AG04450 (cell line): Measurements from ENCODE around the gene NTN4. TPM values are rescaled to one million over a fixed set of nuclear protein-coding genes. Genes with fewer than 3 reads are reported as not detected.

ENCODE experiments used
- CTCF ChIA-PET: fragments of 300-600, 350-600 bp; formaldehyde crosslinking; extraction: SDS; loops from one replicate; lab custom pipeline; 2022; ENCODE audit warnings: antibody characterized with exemption, inconsistent platforms; lab: Charles Lee
- POLR2A ChIA-PET: fragments of 350-600 bp; formaldehyde crosslinking; extraction: SDS; loops from one replicate; lab custom pipeline; 2021; ENCODE audit warnings: antibody characterized with exemption, inconsistent platforms; lab: Yijun Ruan, JAX
- DNase-seq: peaks from one replicate; pipeline ENCODE4 v3.0.0-alpha.2; 2011; ENCODE audit warnings: low read depth, low spot score
- H3K27ac ChIP-seq: one replicate; pipeline ENCODE4 v1.5.1; 2012; ENCODE audit warnings: low read depth, low read length, control low read depth
- H3K27me3 ChIP-seq: one replicate; pipeline ENCODE4 v1.6.0; 2012; ENCODE audit warnings: low read length; ENCODE audit not compliant: control insufficient read depth, insufficient read depth
- H3K4me3 ChIP-seq: 2 replicates; pipeline ENCODE4 v1.5.1; 2011; ENCODE audit warnings: mild to moderate bottlenecking, low read depth, low read length, control low read depth
- H3K9me3 ChIP-seq: 2 replicates; pipeline ENCODE4 v1.5.1; 2012; ENCODE audit warnings: low read length; ENCODE audit not compliant: control insufficient read depth, insufficient read depth
- polyA plus RNA-seq: library from polyadenylated mRNA; depleted of rRNA; stranded (reverse); fragments of >200 nt; gene quantifications from 2 replicates; pipeline ENCODE4 v1.2.3, GENCODE V29; 2011
- TF ChIP-seq, protein P1 (sequence below): IDR thresholded peaks from 2 replicates; pipeline ENCODE4 v1.5.1; 2011; ENCODE audit warnings: low read depth, low read length, control low read depth, inconsistent platforms

The NTN4 gene
- polyA plus RNA-seq, 1 experiment, result 132 TPM

GRCh38 chr12:95762123-95762785 lies 28.3 kb downstream of the NTN4 start:
- Histone ChIP-seq H3K27ac (no peak overlapping the region), H3K27me3 (no peaks in the 10 kb centered on the region), H3K4me3 (no peak overlapping the region), H3K9me3 (0 out of 2 replicates have a peak, but pooled peaks cover 3% of the 10 kb centered on the region)
- no peak for DNase-seq
- CTCF ChIA-PET, result no interaction called here
- TF ChIP-seq, protein P1, sequence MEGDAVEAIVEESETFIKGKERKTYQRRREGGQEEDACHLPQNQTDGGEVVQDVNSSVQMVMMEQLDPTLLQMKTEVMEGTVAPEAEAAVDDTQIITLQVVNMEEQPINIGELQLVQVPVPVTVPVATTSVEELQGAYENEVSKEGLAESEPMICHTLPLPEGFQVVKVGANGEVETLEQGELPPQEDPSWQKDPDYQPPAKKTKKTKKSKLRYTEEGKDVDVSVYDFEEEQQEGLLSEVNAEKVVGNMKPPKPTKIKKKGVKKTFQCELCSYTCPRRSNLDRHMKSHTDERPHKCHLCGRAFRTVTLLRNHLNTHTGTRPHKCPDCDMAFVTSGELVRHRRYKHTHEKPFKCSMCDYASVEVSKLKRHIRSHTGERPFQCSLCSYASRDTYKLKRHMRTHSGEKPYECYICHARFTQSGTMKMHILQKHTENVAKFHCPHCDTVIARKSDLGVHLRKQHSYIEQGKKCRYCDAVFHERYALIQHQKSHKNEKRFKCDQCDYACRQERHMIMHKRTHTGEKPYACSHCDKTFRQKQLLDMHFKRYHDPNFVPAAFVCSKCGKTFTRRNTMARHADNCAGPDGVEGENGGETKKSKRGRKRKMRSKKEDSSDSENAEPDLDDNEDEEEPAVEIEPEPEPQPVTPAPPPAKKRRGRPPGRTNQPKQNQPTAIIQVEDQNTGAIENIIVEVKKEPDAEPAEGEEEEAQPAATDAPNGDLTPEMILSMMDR, result no peak
- POLR2A ChIA-PET, result no interaction called here

- no peak for DNase-seq
- TF ChIP-seq, protein P1, result no peak
- H3K27ac ChIP-seq, result no peak overlapping the region
- no peaks in the 10 kb centered on the region for H3K27me3 ChIP-seq
- H3K4me3 ChIP-seq, result no peak overlapping the region
- 0 out of 2 replicates have a peak, but pooled peaks cover 3% of the 10 kb centered on the region for H3K9me3 ChIP-seq
- ChIA-PET CTCF (interaction anchor here (1.5 kb wide), 1 partner anchor 186 kb away, joined by 3 read pairs; no protein-coding TSS in a partner anchor), POLR2A (no interaction called here)
Measured at GRCh38 chr12:95760371-95760770, 30.2 kb downstream of the NTN4 start.

DNA sequence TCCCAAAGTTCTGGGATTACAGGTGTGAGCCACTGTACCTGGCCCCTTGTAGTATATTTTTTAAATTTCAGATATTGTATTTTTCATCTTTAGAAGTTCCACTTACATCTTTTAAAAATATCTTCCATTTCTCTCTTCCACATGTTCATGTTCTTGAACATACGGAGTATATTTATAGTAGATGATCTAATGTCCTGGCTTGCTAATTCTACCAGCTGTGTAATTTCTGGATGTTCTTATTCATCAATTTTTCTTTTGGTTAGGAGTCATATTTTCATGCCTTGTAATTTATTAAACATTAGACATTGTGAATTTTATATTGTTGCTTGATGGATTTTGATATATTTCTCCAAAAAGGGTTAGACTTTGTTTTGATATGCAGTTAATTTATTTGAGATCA lies 30.8 kb downstream of the NTN4 start:
- DNase-seq, result no peak
- no peaks in the 10 kb centered on the region for H3K27me3 ChIP-seq
- H3K9me3 ChIP-seq, result 0 out of 2 replicates have a peak, but pooled peaks cover 3% of the 10 kb centered on the region
- no peak overlapping the region for H3K4me3 ChIP-seq
- CTCF ChIA-PET, result interaction anchor here (1.5 kb wide), 1 partner anchor 185 kb away, joined by 3 read pairs; no protein-coding TSS in a partner anchor
- H3K27ac ChIP-seq, result no peak overlapping the region
- POLR2A ChIA-PET, result no interaction called here
- TF ChIP-seq, protein P1, result no peak

- TF ChIP-seq, protein P1, result no peak
- POLR2A ChIA-PET, result interaction anchor here (0.7 kb wide), 1 partner anchor 27 kb away, joined by 4 read pairs; no protein-coding TSS in a partner anchor
- 0 out of 2 replicates have a peak, but pooled peaks cover 3% of the 10 kb centered on the region for H3K9me3 ChIP-seq
- CTCF ChIA-PET, result interaction anchor here (1.5 kb wide), 1 partner anchor 184 kb away, joined by 3 read pairs; no protein-coding TSS in a partner anchor
- H3K27me3 ChIP-seq, result no peaks in the 10 kb centered on the region
- no peak overlapping the region for H3K4me3 ChIP-seq
- no peak for DNase-seq
- no peak overlapping the region for H3K27ac ChIP-seq
Measured at GRCh38 chr12:95759039-95759438, 31.5 kb downstream of the NTN4 start.

DNA sequence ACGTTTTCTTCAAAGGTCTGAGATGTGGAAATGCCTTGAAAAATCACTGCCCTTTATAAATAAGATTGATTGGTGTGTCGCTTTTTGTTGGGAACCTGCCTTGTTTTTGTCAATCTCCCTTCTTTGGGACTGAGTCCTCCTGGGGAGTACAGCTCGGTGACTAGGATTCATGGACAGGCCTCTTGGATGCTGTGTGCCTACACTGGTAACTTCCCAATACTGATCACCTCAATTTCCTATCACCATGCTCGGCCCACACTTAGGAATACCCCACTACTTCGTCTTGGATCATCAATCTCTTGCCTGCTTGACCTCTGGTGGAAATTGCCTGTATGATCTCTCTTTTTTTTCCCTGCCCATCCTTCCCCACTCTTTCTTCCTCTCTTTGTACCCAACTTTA lies 34.2 kb downstream of the NTN4 start:
- no peak overlapping the region for H3K27ac ChIP-seq
- no peak for DNase-seq
- 0 out of 2 replicates have a peak, but pooled peaks cover 3% of the 10 kb centered on the region for H3K9me3 ChIP-seq
- CTCF ChIA-PET, result no interaction called here
- POLR2A ChIA-PET, result no interaction called here
- TF ChIP-seq, protein P1, result no peak
- H3K4me3 ChIP-seq, result no peak overlapping the region
- H3K27me3 ChIP-seq, result no peaks in the 10 kb centered on the region
